H7 (cell line): Measurements from ENCODE around the gene KRTAP5-7. TPM values are rescaled to one million over a fixed set of nuclear protein-coding genes. Genes with fewer than 3 reads are reported as not detected.

ENCODE experiments used
- DNase-seq: peaks from one replicate; pipeline ENCODE4 v3.0.0; 2012
- H3K27me3 ChIP-seq: 2 replicates; pipeline ENCODE4 v1.6.0; 2011; ENCODE audit warnings: mild to moderate bottlenecking, low read length; ENCODE audit not compliant: control insufficient read depth, insufficient read depth
- H3K36me3 ChIP-seq: replicated peaks from 2 replicates; pipeline ENCODE4 v1.5.1; 2011; ENCODE audit warnings: low read length; ENCODE audit not compliant: control insufficient read depth, insufficient read depth
- H3K4me3 ChIP-seq: 2 replicates; pipeline ENCODE4 v1.5.1; 2011; ENCODE audit warnings: low read depth, mild to moderate bottlenecking, control low read depth, low read length, moderate library complexity; ENCODE audit not compliant: insufficient read depth
- total RNA-seq: library from RNA; depleted of rRNA; stranded (reverse); fragments of >200 nt; shearing (Covaris generic); gene quantifications from 2 replicates; pipeline ENCODE4 v1.2.3, GENCODE V29; 2014

The KRTAP5-7 gene
- total RNA-seq, 1 experiment from 2014 or later, result not detected

GRCh38 chr11:71490044-71490730 lies 36.9 kb upstream of the KRTAP5-7 start:
- no peaks in the 10 kb centered on the region for H3K27me3 ChIP-seq
- no peaks in the 10 kb centered on the region; the same call in none of the 2 replicates for H3K36me3 ChIP-seq
- H3K4me3 ChIP-seq, result no peak overlapping the region
- no peak for DNase-seq

GRCh38 chr11:71490731-71491390 lies 36.2 kb upstream of the KRTAP5-7 start:
- H3K27me3 ChIP-seq, result no peaks in the 10 kb centered on the region
- H3K4me3 ChIP-seq, result no peak overlapping the region
- DNase-seq, result no peak
- no peaks in the 10 kb centered on the region; the same call in none of the 2 replicates for H3K36me3 ChIP-seq

DNA sequence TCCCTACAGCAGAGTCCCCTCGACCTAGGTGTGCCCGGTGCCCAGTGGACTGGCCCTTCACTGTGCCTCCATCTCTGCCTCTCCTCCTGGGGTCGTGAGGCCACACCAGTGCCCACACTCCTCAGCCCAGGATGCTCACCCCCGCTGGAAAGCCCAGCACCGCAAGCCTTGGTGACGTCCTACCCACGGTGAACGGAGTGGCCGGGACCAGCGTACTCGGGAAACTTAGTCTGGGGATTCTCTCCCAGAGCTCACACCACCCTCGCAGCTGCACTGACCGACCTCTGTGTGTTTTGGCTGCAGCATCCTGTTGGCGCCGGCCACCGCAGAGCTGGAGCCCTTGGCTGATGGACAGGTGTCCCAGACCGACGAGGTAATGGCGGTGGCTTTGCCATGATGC lies 35.5 kb upstream of the KRTAP5-7 start:
- H3K27me3 ChIP-seq, result no peaks in the 10 kb centered on the region
- no peaks in the 10 kb centered on the region; the same call in none of the 2 replicates for H3K36me3 ChIP-seq
- no peak for DNase-seq
- no peak overlapping the region for H3K4me3 ChIP-seq

DNA sequence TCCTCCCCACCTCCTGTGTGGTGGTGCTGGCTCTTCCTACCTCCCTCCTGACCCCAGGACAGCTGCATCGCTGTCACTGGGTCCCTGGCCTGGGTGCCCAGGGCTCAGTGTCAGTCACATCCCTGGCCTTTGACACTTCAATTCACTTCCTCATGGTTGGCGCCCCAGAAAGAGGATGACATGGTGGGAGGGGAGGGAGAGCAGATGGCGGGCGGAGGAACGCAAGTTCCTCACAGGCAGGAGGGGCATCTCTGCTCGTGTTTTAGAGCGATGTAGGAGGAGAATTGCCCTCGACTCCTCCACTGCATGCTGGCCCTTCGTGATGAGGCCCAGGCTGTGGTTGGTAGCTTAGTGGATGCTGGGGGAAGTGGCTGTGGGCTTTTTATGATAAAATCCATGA lies 35.1 kb upstream of the KRTAP5-7 start:
- DNase-seq, result no peak
- no peak overlapping the region for H3K4me3 ChIP-seq
- H3K27me3 ChIP-seq, result no peaks in the 10 kb centered on the region
- H3K36me3 ChIP-seq, result no peaks in the 10 kb centered on the region; the same call in none of the 2 replicates

GRCh38 chr11:71495286-71496230 lies 31.5 kb upstream of the KRTAP5-7 start:
- DNase-seq, result no peak
- no peak overlapping the region for H3K4me3 ChIP-seq
- H3K36me3 ChIP-seq, result no peaks in the 10 kb centered on the region; the same call in none of the 2 replicates
- H3K27me3 ChIP-seq, result no peaks in the 10 kb centered on the region

DNA sequence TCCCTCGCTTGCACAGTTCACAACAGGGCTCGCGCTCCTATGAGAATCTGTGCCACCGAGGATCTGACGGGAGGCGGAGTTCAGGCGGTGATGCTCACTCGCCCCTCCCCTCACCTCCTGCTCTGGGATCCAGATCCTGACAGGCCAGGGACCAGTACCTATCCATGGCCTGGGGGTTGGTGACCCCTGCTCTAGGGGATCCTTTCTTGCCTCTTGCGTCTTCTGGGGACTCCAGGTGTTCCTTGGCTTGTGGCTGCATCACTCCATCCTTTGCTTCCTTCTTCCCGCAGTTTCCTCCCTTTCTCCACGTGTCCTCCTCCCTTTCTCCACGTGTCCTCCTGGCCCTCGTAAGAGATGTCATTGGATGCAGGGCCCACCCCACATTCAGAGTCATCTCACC lies 30.6 kb upstream of the KRTAP5-7 start:
- no peak overlapping the region for H3K4me3 ChIP-seq
- H3K36me3 ChIP-seq, result no peaks in the 10 kb centered on the region; the same call in none of the 2 replicates
- DNase-seq, result no peak
- no peaks in the 10 kb centered on the region for H3K27me3 ChIP-seq

GRCh38 chr11:71498091-71498490 lies 29.0 kb upstream of the KRTAP5-7 start:
- no peak for DNase-seq
- Histone ChIP-seq H3K4me3 (no peak overlapping the region), H3K27me3 (no peaks in the 10 kb centered on the region), H3K36me3 (no peaks in the 10 kb centered on the region; the same call in none of the 2 replicates)

- Histone ChIP-seq H3K4me3 (no peak overlapping the region), H3K36me3 (no peaks in the 10 kb centered on the region; the same call in none of the 2 replicates), H3K27me3 (no peaks in the 10 kb centered on the region)
- no peak for DNase-seq
These were observed 27.9 kb upstream of the KRTAP5-7 start for GRCh38 chr11:71499125-71499524.

DNA sequence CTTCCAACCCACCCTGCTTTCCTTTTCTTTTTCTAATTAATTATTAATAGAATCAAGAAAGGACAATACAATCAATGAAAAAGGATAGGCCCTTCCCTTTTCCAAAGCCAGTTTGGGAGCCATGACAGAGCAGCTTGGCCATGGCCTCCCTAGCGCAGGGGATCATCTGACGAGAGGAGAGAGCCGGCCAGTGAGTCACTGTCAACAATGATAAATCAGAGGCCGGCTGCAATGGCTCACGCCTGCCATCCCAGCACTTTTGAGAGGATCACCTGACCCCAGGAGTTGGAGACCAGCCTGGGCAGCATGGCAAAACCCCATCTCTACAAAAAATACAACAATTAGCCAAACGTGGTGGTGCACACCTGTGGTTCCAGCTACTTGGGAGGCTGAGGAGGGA lies 27.5 kb upstream of the KRTAP5-7 start:
- Histone ChIP-seq H3K36me3 (no peaks in the 10 kb centered on the region; the same call in none of the 2 replicates), H3K4me3 (no peak overlapping the region), H3K27me3 (no peaks in the 10 kb centered on the region)
- DNase-seq, result no peak

GRCh38 chr11:71500601-71501021 lies 26.5 kb upstream of the KRTAP5-7 start:
- no peaks in the 10 kb centered on the region for H3K27me3 ChIP-seq
- H3K4me3 ChIP-seq, result no peak overlapping the region
- no peak for DNase-seq
- no peaks in the 10 kb centered on the region; the same call in none of the 2 replicates for H3K36me3 ChIP-seq

GRCh38 chr11:71501071-71501985 lies 25.7 kb upstream of the KRTAP5-7 start:
- DNase-seq, result no peak
- H3K36me3 ChIP-seq, result no peaks in the 10 kb centered on the region; the same call in none of the 2 replicates
- H3K27me3 ChIP-seq, result no peaks in the 10 kb centered on the region
- H3K4me3 ChIP-seq, result no peak overlapping the region

DNA sequence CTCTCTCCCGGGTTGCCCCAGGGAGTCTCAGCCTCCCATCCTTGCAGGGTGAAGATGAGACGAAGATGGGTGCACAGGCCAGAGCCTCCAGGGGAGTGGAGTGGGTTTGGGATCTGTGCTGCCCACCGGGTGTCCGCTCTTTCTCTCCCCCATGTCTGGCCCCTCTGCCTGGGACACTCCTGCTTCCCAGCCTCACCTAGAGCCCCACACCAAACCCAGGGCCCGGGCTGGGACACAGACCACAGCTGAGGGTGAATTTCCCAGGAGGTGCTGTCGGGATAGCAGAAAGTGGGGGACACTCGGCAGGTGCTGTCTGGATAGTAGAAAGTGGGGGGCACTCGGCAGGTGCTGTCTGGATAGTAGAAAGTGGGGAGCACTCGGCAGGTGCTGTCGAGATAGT lies 25.0 kb upstream of the KRTAP5-7 start:
- no peaks in the 10 kb centered on the region for H3K27me3 ChIP-seq
- no peaks in the 10 kb centered on the region; the same call in none of the 2 replicates for H3K36me3 ChIP-seq
- H3K4me3 ChIP-seq, result no peak overlapping the region
- DNase-seq, result no peak

- Histone ChIP-seq H3K4me3 (no peak overlapping the region), H3K27me3 (no peaks in the 10 kb centered on the region), H3K36me3 (no peaks in the 10 kb centered on the region; the same call in none of the 2 replicates)
- no peak for DNase-seq
These were observed 24.1 kb upstream of the KRTAP5-7 start for GRCh38 chr11:71502871-71503435.
